Measurements from ENCODE around the gene LARP1.

The LARP1 gene

DNA sequence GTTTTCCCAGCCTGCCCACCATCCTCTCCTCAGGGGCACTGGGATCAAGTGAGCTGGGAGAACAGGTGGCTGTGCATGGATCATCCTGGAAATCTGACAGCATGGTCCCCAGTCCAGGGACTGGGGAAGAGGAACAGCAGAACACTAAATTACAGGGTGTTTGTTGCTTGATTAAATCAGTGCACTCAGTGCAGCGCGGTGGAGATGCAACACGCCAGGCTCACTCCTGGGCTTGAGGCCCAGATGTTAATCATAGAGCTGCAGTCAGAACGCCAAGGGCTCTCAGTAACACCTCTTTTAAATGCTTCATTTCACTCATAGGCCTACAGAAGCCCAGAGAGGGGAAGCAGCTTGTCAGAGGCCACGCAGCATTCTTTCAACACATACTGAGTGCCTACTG, 14.2 kb upstream of the LARP1 start:
- TF ChIP-seq TCF4 (CRISPR knock-in tag; IDR thresholded peaks at IDR 0.05; ENCODE audit: borderline replicate concordance) (peak; percentile 51; the same call in 1 of the 2 replicates), ZFP30 (CRISPR knock-in tag; IDR thresholded peaks at IDR 0.05) (no peak)
- TF ChIP-seq, protein P1, sequence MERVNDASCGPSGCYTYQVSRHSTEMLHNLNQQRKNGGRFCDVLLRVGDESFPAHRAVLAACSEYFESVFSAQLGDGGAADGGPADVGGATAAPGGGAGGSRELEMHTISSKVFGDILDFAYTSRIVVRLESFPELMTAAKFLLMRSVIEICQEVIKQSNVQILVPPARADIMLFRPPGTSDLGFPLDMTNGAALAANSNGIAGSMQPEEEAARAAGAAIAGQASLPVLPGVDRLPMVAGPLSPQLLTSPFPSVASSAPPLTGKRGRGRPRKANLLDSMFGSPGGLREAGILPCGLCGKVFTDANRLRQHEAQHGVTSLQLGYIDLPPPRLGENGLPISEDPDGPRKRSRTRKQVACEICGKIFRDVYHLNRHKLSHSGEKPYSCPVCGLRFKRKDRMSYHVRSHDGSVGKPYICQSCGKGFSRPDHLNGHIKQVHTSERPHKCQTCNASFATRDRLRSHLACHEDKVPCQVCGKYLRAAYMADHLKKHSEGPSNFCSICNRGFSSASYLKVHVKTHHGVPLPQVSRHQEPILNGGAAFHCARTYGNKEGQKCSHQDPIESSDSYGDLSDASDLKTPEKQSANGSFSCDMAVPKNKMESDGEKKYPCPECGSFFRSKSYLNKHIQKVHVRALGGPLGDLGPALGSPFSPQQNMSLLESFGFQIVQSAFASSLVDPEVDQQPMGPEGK (CRISPR knock-in tag; IDR thresholded peaks at IDR 0.05; ENCODE audit: borderline replicate concordance), result no peak
- ATAC-seq, result peak; percentile 59; the same call in 2 of the 3 replicates

DNA sequence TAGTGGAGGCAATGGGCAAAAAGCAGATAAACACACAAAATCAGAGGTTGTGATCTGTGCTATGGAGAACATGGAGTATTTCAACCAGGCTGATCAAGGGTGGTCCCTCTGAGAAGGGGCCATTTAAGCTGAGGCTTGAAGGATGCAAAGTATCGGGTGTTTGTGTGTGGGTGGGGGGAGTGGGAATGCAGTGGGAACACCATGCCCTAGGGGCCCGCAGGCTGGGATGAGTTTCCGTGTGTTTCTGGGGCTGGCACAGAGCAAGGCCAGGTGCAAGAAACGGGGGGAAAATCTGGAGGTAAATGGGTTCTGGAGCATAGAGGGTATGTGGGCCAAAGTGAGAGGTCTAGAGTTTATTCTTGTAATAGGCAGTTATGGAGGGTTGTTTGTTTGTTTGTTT, 13.8 kb upstream of the LARP1 start:
- ATAC-seq, result no peak
- TF ChIP-seq ZC3H10 (CRISPR knock-in tag; IDR thresholded peaks at IDR 0.05) (no peak), OSR1 (CRISPR knock-in tag; IDR thresholded peaks at IDR 0.05) (no peak), GLIS3 (CRISPR knock-in tag; IDR thresholded peaks at IDR 0.05) (no peak), ZFP3 (CRISPR knock-in tag; IDR thresholded peaks at IDR 0.05) (no peak), PPARA (CRISPR knock-in tag; IDR thresholded peaks at IDR 0.05; ENCODE audit: borderline replicate concordance) (no peak)

DNA sequence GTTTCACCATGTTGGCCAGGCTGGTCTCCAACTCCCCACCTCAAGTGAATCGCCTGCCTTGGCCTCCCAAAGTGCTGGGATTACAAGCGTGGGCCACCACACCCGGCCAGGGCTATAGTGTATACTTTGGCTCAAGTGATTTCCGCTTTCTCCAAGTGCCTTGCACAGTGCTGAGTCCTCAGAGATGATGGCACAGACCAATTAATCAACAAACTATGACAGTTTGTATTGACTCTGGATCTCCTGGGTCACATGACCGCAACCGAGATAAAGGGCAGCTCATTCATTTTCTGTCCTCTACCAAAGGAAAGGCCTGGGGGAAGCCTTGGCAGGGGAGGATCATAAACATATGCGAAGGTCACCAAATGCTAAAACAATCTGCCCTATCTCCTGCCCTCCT, 11.4 kb upstream of the LARP1 start:
- TF ChIP-seq RARB (CRISPR knock-in tag; IDR thresholded peaks at IDR 0.05), result no peak
- TF ChIP-seq ZFP3 (CRISPR knock-in tag; IDR thresholded peaks at IDR 0.05), result no peak
- TF ChIP-seq TOX (CRISPR knock-in tag; IDR thresholded peaks at IDR 0.05; ENCODE audit: borderline replicate concordance), result no peak
- TF ChIP-seq ZNF8 (CRISPR knock-in tag; IDR thresholded peaks at IDR 0.05), result no peak
- TF ChIP-seq, protein P1 (CRISPR knock-in tag; IDR thresholded peaks at IDR 0.05; ENCODE audit: borderline replicate concordance), result no peak
- TF ChIP-seq TSHZ2 (CRISPR knock-in tag; IDR thresholded peaks at IDR 0.05), result no peak
- TF ChIP-seq GLIS3 (CRISPR knock-in tag; IDR thresholded peaks at IDR 0.05), result no peak
- TF ChIP-seq ZC3H10 (CRISPR knock-in tag; IDR thresholded peaks at IDR 0.05), result no peak
- no peak for TF ChIP-seq BACH2 (CRISPR knock-in tag; IDR thresholded peaks at IDR 0.05; ENCODE audit: borderline replicate concordance)
- TF ChIP-seq CSDC2 (CRISPR knock-in tag; IDR thresholded peaks at IDR 0.05), result no peak
- no peak for TF ChIP-seq ZNF70 (CRISPR knock-in tag; IDR thresholded peaks at IDR 0.05)
- ATAC-seq, result no peak; the same call in 2 of the 3 replicates

- TF ChIP-seq, protein P2, sequence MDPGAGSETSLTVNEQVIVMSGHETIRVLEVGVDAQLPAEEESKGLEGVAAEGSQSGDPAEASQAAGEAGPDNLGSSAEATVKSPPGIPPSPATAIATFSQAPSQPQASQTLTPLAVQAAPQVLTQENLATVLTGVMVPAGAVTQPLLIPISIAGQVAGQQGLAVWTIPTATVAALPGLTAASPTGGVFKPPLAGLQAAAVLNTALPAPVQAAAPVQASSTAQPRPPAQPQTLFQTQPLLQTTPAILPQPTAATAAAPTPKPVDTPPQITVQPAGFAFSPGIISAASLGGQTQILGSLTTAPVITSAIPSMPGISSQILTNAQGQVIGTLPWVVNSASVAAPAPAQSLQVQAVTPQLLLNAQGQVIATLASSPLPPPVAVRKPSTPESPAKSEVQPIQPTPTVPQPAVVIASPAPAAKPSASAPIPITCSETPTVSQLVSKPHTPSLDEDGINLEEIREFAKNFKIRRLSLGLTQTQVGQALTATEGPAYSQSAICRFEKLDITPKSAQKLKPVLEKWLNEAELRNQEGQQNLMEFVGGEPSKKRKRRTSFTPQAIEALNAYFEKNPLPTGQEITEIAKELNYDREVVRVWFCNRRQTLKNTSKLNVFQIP (CRISPR knock-in tag; IDR thresholded peaks at IDR 0.05; ENCODE audit: borderline replicate concordance, low read depth), result no peak
- no peak for TF ChIP-seq RARB (CRISPR knock-in tag; IDR thresholded peaks at IDR 0.05)
- TF ChIP-seq ESRRG (CRISPR knock-in tag; IDR thresholded peaks at IDR 0.05), result no peak
- TF ChIP-seq, protein P3, sequence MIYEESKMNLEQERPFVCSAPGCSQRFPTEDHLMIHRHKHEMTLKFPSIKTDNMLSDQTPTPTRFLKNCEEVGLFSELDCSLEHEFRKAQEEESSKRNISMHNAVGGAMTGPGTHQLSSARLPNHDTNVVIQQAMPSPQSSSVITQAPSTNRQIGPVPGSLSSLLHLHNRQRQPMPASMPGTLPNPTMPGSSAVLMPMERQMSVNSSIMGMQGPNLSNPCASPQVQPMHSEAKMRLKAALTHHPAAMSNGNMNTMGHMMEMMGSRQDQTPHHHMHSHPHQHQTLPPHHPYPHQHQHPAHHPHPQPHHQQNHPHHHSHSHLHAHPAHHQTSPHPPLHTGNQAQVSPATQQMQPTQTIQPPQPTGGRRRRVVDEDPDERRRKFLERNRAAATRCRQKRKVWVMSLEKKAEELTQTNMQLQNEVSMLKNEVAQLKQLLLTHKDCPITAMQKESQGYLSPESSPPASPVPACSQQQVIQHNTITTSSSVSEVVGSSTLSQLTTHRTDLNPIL (CRISPR knock-in tag; IDR thresholded peaks at IDR 0.05; ENCODE audit: low read depth), result no peak
- TF ChIP-seq TOX (CRISPR knock-in tag; IDR thresholded peaks at IDR 0.05; ENCODE audit: borderline replicate concordance), result no peak
- TF ChIP-seq ISL1 (CRISPR knock-in tag; IDR thresholded peaks at IDR 0.05), result no peak
- no peak for TF ChIP-seq ZNF565 (CRISPR knock-in tag; conservative IDR thresholded peaks at IDR 0.05; ENCODE audit: low read depth)
- no peak for TF ChIP-seq BACH2 (CRISPR knock-in tag; IDR thresholded peaks at IDR 0.05; ENCODE audit: borderline replicate concordance)
- TF ChIP-seq ZNF70 (CRISPR knock-in tag; IDR thresholded peaks at IDR 0.05), result no peak
- TF ChIP-seq SNAI2 (CRISPR knock-in tag; IDR thresholded peaks at IDR 0.05), result no peak
- no peak for TF ChIP-seq ZC3H10 (CRISPR knock-in tag; IDR thresholded peaks at IDR 0.05)
- ATAC-seq, result no peak
These were observed 9.8 kb upstream of the LARP1 start for GRCh38 chr5:154745349-154745748.
